ENCODE measurements around the gene USB1.

Gene USB1

DNA sequence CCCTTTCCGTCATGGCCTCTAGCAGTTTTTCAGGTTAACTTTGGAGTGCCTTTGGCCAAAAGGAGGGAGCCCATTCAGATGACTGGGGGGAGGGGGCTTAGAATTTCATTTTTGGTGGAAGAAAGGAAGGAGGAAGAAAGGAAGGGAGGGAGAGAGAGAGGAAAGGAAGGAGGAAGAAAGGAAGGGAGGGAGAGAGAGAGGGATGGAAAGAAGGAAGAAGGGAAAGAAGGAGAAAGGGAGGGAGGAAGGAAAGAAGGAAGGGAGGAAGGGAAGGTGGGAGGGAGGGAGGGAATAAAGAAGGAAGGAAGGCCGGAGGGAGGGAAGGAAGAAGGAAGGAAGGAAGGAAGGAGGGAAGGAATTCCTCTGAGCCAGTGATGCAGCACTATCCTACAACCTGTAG, 50.1 kb downstream of the USB1 start:
- DNase-seq (ENCODE audit: low read depth), result no peak
- H3K4me3 ChIP-seq (ENCODE audit: low read length), result no peak overlapping the region
- TF ChIP-seq, protein P1, sequence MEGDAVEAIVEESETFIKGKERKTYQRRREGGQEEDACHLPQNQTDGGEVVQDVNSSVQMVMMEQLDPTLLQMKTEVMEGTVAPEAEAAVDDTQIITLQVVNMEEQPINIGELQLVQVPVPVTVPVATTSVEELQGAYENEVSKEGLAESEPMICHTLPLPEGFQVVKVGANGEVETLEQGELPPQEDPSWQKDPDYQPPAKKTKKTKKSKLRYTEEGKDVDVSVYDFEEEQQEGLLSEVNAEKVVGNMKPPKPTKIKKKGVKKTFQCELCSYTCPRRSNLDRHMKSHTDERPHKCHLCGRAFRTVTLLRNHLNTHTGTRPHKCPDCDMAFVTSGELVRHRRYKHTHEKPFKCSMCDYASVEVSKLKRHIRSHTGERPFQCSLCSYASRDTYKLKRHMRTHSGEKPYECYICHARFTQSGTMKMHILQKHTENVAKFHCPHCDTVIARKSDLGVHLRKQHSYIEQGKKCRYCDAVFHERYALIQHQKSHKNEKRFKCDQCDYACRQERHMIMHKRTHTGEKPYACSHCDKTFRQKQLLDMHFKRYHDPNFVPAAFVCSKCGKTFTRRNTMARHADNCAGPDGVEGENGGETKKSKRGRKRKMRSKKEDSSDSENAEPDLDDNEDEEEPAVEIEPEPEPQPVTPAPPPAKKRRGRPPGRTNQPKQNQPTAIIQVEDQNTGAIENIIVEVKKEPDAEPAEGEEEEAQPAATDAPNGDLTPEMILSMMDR (conservative IDR thresholded peaks at IDR 0.05; ENCODE audit: low read depth, low read length), result no peak

DNA sequence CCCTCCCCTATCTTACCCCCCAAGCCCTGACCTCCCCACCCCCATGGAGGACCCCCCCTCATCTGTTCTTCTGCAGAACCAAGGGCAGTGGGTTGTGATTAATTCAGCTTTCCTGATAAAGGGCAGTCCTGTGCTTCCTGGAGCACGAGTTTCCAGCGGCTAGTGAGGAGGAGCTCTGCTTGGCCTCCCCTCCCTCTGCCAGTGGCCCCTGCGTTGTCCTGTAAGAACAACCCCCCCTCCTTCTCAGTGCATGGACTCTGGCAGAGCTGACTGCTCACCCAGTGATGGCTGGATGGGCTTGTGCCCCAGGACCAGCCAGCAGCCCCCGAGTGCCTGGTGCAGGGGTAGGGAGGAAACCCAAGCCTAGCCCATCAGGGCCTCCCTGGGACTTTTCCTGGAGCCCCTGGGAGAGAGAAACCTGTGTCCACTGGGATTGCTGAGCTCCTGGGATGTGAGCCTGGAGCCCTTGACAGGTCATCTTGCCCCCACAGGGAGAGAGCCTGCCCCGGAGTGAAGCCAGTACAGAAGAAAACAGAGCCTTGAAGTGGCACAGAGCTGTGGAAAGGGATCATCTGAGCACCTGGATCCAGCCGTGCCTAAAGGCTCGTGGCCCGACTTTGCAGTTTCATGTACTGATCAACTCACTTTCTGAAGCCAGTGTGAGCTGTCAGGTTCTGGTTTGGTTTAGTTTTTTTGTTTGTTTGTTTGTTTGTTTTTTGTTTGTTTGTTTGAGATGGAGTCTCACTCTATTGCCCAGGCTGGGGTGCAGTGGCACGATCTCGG, 50.8 kb downstream of the USB1 start:
- TF ChIP-seq, protein P1 (conservative IDR thresholded peaks at IDR 0.05; ENCODE audit: low read depth, low read length), result no peak
- DNase-seq (ENCODE audit: low read depth), result no peak
- no peak overlapping the region for H3K4me3 ChIP-seq (ENCODE audit: low read length)

DNA sequence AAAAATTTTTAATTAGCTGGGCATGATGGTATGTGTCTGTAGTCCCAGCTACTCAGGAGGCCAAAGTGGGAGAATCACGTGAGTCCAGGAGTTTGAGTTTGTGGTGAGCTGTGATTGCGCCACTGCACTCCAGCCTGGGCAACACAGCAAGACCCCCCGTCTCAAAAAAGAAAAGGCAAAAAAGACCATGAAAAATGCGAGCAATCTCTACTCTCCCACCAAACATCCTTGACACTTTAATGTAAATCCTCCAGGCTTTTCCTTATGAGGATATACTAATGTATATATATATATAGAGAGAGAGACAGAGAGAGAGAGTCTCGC, 52.4 kb downstream of the USB1 start:
- TF ChIP-seq, protein P1 (conservative IDR thresholded peaks at IDR 0.05; ENCODE audit: low read depth, low read length), result no peak
- DNase-seq (ENCODE audit: low read depth), result no peak
- no peak overlapping the region for H3K4me3 ChIP-seq (ENCODE audit: low read length)

DNA sequence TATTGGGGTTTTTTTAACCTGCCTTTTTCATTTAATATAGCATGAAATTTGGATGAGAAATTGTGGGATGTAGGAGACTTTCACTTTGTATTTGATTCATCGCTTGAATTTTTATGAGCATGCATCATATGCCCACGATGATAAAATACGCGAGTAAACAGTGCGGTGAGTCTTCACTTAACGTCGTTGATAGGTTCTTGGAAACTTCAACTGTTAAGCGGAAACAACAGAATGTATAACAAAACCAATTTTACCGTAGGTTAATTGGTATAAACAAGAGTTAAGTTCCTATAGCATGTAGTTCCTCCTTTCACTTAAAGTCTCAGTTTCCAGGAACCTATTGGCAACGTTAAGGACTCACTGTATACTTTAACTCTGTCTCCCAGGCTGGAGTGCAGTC, 53.1 kb downstream of the USB1 start:
- no peak overlapping the region for H3K4me3 ChIP-seq (ENCODE audit: low read length)
- TF ChIP-seq, protein P1 (conservative IDR thresholded peaks at IDR 0.05; ENCODE audit: low read depth, low read length), result no peak
- DNase-seq (ENCODE audit: low read depth), result no peak

DNA sequence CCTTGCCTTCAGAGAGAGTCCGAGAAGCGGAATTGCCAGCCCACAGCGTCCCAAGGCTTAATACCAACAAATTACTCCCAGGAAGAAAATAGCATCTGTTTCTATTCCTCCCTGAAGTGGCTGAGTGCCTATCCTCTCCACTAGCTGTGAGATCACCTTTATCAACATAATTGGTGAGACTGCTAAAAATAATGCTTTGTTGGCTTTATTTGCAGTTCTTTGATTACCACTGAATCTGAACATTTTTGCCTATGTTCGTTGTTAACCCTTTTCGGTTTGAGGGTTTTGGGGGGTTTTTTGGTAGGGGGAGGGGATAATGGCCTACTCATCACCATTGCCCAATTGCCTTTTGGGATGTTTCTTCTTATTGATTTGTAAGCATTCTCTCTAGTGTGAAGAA, 55.4 kb downstream of the USB1 start:
- DNase-seq (ENCODE audit: low read depth), result no peak
- H3K4me3 ChIP-seq (ENCODE audit: low read length), result no peak overlapping the region
- TF ChIP-seq, protein P1 (conservative IDR thresholded peaks at IDR 0.05; ENCODE audit: low read depth, low read length), result no peak

DNA sequence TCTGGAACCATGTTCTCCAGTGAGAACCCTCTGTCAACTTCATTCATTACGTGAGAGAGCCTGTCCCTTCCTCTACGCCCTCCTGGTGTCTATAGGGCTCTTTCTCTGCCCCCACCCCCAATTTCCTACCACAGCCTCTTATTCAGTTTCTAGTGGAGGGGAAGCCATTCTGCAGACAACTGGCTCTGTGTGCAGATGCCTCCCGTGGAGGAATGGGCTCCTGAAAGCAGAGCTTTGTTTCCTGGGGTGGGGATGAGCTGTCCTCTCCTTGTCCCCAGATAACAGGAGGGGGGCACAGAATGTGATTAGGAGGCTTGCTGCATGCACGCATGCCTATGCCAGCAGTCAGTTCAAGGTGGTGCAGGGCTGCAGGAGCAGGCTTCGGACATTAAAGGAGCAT, 55.9 kb downstream of the USB1 start:
- H3K4me3 ChIP-seq (ENCODE audit: low read length), result no peak overlapping the region
- TF ChIP-seq, protein P1 (conservative IDR thresholded peaks at IDR 0.05; ENCODE audit: low read depth, low read length), result no peak
- DNase-seq (ENCODE audit: low read depth), result no peak

DNA sequence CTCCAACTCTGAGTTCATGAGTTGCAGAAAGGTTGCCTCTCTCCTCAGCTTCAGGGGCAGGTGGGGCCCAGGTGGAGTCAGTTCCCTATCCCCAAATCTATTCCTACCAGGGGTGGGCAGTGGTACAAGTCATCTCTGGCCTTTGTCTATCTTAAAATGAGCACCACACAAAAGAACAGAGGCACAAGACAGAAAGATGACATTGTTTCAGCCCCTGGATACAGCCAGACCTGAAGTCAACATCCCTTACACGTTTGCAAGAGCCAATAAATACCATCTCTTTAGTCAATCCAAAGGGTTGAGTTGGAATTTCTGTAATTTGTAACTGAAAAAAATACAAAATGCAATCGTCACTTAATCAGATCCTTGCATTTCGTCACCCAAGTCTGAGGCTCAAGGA, 56.6 kb downstream of the USB1 start:
- no peak for DNase-seq (ENCODE audit: low read depth)
- TF ChIP-seq, protein P1 (conservative IDR thresholded peaks at IDR 0.05; ENCODE audit: low read depth, low read length), result no peak
- H3K4me3 ChIP-seq (ENCODE audit: low read length), result no peak overlapping the region
